Endodermal cell (in vitro differentiated cells): ENCODE data around the gene A4GNT. TPM values are rescaled to one million over a fixed set of nuclear protein-coding genes. Genes with fewer than 3 reads are reported as not detected.

ENCODE experiments used
- DNase-seq: peaks from one replicate; pipeline ENCODE4 v3.0.0-alpha.2; 2017
- H3K27ac ChIP-seq: 2 replicates; pipeline ENCODE4 v1.5.1; 2013; ENCODE audit warnings: mild to moderate bottlenecking, low read depth, low read length, moderate library complexity
- H3K27me3 ChIP-seq: 2 replicates; pipeline ENCODE4 v1.6.1; 2013; ENCODE audit warnings: mild to moderate bottlenecking, low read length, moderate library complexity; ENCODE audit not compliant: insufficient read depth, control insufficient read depth, poor library complexity, severe bottlenecking
- H3K36me3 ChIP-seq: 2 replicates; pipeline ENCODE4 v1.7.0; 2013; ENCODE audit warnings: mild to moderate bottlenecking, low read length, moderate library complexity; ENCODE audit not compliant: control insufficient read depth, insufficient read depth
- H3K4me1 ChIP-seq: one replicate; pipeline ENCODE4 v1.7.0; 2013; ENCODE audit warnings: low read length; ENCODE audit not compliant: control insufficient read depth, insufficient read depth
- H3K4me3 ChIP-seq: 2 replicates; pipeline ENCODE4 v1.5.1; 2013; ENCODE audit warnings: mild to moderate bottlenecking, low read length, moderate library complexity
- H3K9ac ChIP-seq: 2 replicates; pipeline ENCODE4 v1.6.1; 2013; ENCODE audit warnings: mild to moderate bottlenecking, low read length, moderate library complexity; ENCODE audit not compliant: poor library complexity, severe bottlenecking; ENCODE audit errors: extremely low read depth
- H3K9me3 ChIP-seq: 2 replicates; pipeline ENCODE4 v1.6.1; 2013; ENCODE audit warnings: mild to moderate bottlenecking, low read length, moderate library complexity; ENCODE audit not compliant: control insufficient read depth
- H3K27ac Mint-ChIP-seq: 2 replicates; pipeline ENCODE4 v1.8.0; 2020; ENCODE audit warnings: mixed read lengths
- H3K27me3 Mint-ChIP-seq: 2 replicates; pipeline ENCODE4 v1.8.0; 2021; ENCODE audit warnings: mild to moderate bottlenecking, mixed read lengths; ENCODE audit not compliant: insufficient read depth
- H3K36me3 Mint-ChIP-seq: 2 replicates; pipeline ENCODE4 v1.8.0; 2020; ENCODE audit warnings: low read depth, mixed read lengths
- H3K4me1 Mint-ChIP-seq: 2 replicates; pipeline ENCODE4 v1.8.0; 2020; ENCODE audit warnings: mixed read lengths
- H3K4me3 Mint-ChIP-seq: 2 replicates; pipeline ENCODE4 v1.8.0; 2020; ENCODE audit warnings: mild to moderate bottlenecking, moderate library complexity, mixed read lengths
- H3K9me3 Mint-ChIP-seq: 2 replicates; pipeline ENCODE4 v1.8.0; 2020; ENCODE audit warnings: mild to moderate bottlenecking, mixed read lengths
- WGBS, 2 experiments: methylation state at CpG; one replicate each; pipeline versions ENCODE4 v1.1.5 to v1.1.7; 2013; ENCODE audit warnings: missing lambda C conversion rate in 2 of 2, mixed read lengths in 1 of 2; ENCODE audit not compliant: insufficient coverage in 1 of 2, insufficient read length in 1 of 2; 5-methylcytosine and 5-hydroxymethylcytosine counted together
- total RNA-seq, 2 donors: library from RNA; stranded (reverse); fragmentation: NEBNext Ultra II Directional in 1 of 2; extraction: Animal tissue kit (Norgen Biotek cat#: 25700) in 1 of 2; gene quantifications; 2 replicates in 1 of 2; 3 replicates in 1 of 2; pipeline ENCODE4 v1.2.1, GENCODE V29; 2021
- TF ChIP-seq, protein P1 (sequence below): fragments of 200-600 bp; sonication (generic); conservative IDR thresholded peaks from 2 replicates; pipeline ENCODE4 v1.5.0; 2021; ENCODE audit warnings: antibody characterized with exemption, mild to moderate bottlenecking

Gene A4GNT
- total RNA-seq, 2 donors from 2014 or later, result not detected

GRCh38 chr3:138081371-138082084 lies 50.7 kb downstream of the A4GNT start:
- Mint-ChIP-seq H3K4me1 (peaks cover 18% of the 10 kb centered on the region), H3K36me3 (peaks cover 70% of the 10 kb centered on the region), H3K4me3 (no peak overlapping the region), H3K9me3 (peaks cover 5% of the 10 kb centered on the region), H3K27me3 (no peaks in the 10 kb centered on the region), H3K27ac (no peak overlapping the region)
- no peak for DNase-seq
- Histone ChIP-seq H3K27ac (no peak overlapping the region), H3K27me3 (no peaks in the 10 kb centered on the region), H3K4me3 (no peak overlapping the region), H3K9me3 (no peaks in the 10 kb centered on the region), H3K36me3 (peaks cover 81% of the 10 kb centered on the region), H3K4me1 (peaks cover 6% of the 10 kb centered on the region), H3K9ac (no peak overlapping the region)
- 90 to 92% methylated on average over 4 to 5 of the region's 5 CpGs for WGBS, 2 experiments
- TF ChIP-seq, protein P1, sequence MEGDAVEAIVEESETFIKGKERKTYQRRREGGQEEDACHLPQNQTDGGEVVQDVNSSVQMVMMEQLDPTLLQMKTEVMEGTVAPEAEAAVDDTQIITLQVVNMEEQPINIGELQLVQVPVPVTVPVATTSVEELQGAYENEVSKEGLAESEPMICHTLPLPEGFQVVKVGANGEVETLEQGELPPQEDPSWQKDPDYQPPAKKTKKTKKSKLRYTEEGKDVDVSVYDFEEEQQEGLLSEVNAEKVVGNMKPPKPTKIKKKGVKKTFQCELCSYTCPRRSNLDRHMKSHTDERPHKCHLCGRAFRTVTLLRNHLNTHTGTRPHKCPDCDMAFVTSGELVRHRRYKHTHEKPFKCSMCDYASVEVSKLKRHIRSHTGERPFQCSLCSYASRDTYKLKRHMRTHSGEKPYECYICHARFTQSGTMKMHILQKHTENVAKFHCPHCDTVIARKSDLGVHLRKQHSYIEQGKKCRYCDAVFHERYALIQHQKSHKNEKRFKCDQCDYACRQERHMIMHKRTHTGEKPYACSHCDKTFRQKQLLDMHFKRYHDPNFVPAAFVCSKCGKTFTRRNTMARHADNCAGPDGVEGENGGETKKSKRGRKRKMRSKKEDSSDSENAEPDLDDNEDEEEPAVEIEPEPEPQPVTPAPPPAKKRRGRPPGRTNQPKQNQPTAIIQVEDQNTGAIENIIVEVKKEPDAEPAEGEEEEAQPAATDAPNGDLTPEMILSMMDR, result no peak

DNA sequence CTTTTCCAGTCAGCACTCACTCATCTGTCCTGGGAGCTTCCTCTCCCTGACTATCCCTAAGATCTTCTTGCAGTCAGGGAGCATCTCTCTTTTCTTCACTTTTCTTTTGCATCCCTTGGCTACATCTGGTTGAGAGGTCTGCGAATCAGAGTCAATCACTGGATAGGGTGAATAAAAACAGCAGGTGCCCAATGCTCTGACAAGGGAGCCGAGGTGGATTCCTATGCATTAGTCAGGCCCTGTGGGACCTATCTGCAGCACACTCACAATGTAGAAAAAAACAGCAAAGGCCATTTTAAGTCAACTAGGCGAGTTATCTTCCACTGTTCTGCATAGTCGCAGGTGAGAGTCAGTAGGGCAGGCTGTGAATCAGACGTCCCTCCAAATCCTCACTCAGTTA lies 52.3 kb downstream of the A4GNT start:
- 86 to 96% methylated on average over 3 to 5 of the region's 5 CpGs for WGBS, 2 experiments
- Histone ChIP-seq H3K27ac (no peak overlapping the region), H3K9me3 (no peaks in the 10 kb centered on the region)

DNA sequence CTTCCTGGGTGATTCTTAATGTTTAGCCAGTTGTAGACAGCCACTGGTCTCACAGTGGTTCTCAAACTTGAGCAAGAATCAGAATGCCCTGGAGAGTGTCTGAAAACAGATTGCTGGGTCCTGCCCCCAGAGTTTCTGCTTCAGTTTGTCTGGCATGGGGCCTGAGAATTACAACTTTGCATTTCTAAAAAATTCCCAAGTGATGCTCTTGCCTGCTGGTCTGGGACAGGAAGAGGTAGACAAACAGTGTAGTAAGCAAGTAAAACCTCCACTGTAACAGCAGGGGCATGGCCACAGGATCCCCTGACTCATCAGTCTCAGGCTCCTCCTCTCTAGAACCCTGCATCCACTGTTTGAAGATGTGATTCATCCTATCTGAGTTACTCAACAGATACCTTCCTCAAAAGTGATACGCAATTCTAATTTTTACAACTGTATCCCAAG lies 53.3 kb downstream of the A4GNT start:
- Histone ChIP-seq H3K9ac (no peak overlapping the region), H3K36me3 (peaks cover 81% of the 10 kb centered on the region), H3K9me3 (no peaks in the 10 kb centered on the region), H3K27ac (no peak overlapping the region), H3K4me1 (peaks cover 6% of the 10 kb centered on the region), H3K4me3 (no peak overlapping the region), H3K27me3 (no peaks in the 10 kb centered on the region)
- Mint-ChIP-seq H3K4me3 (no peak overlapping the region), H3K36me3 (peaks cover 76% of the 10 kb centered on the region), H3K9me3 (no peaks in the 10 kb centered on the region), H3K27me3 (no peaks in the 10 kb centered on the region), H3K27ac (no peak overlapping the region), H3K4me1 (peaks cover 18% of the 10 kb centered on the region)
- no peak for DNase-seq
- TF ChIP-seq, protein P1, result no peak
- 0% methylated on average over 1 of the region's 1 CpG; no CpG with 5 or more reads in 1 of the 2 experiments for WGBS, 2 experiments

More for the DNA sequence above, 52.3 kb downstream of the A4GNT start:
- no peak overlapping the region for H3K4me3 Mint-ChIP-seq
- peaks cover 2% of the 10 kb centered on the region for H3K9me3 Mint-ChIP-seq
- H3K36me3 Mint-ChIP-seq, result peaks cover 77% of the 10 kb centered on the region
- H3K27ac Mint-ChIP-seq, result no peak overlapping the region
- TF ChIP-seq, protein P1, result no peak
- Histone ChIP-seq H3K4me1 (peaks cover 6% of the 10 kb centered on the region), H3K4me3 (no peak overlapping the region), H3K27me3 (no peaks in the 10 kb centered on the region), H3K36me3 (peaks cover 86% of the 10 kb centered on the region), H3K9ac (no peak overlapping the region)
- DNase-seq, result no peak
- peaks cover 18% of the 10 kb centered on the region for H3K4me1 Mint-ChIP-seq
- no peaks in the 10 kb centered on the region for H3K27me3 Mint-ChIP-seq
